Spleen (tissue), 7 donors: ENCODE results near the gene NT5C3A.

Source experiments
- CTCF ChIP-seq, 11 experiments: fragments of 200-600 bp in 7 of 11; fragments of 450-650 bp in 4 of 11; sonication (generic) in 4 of 11; IDR thresholded peaks in 8 of 11; conservative IDR thresholded peaks in 3 of 11; 1 replicate in 7 of 11; 2 replicates in 4 of 11; pipeline versions ENCODE4 v1.4.0 to v1.8.0; 2016 to 2021; ENCODE audit warnings: antibody characterized with exemption in 11 of 11, inconsistent platforms in 4 of 11, mild to moderate bottlenecking in 1 of 11
- POLR2A ChIP-seq, 3 donors: fragments of 450-650 bp; IDR thresholded peaks; one replicate each; pipeline ENCODE4 v1.5.1; 2017; ENCODE audit warnings: antibody characterized with exemption in 3 of 3, mild to moderate bottlenecking in 1 of 3
- POLR2AphosphoS5 ChIP-seq, 3 donors: sonication (generic); formaldehyde crosslinking; IDR thresholded peaks; one replicate each; pipeline ENCODE4 v1.5.1; 2017; ENCODE audit warnings: antibody characterized with exemption in 3 of 3
- donor health status: DM: no; HTN: no; CAD: no; lungs with moderate emphysema.
- donor health status: DM: no; HTN: no; CAD: no.
- donor health status: DM: no; HTN: no; CAD: no.

DNA sequence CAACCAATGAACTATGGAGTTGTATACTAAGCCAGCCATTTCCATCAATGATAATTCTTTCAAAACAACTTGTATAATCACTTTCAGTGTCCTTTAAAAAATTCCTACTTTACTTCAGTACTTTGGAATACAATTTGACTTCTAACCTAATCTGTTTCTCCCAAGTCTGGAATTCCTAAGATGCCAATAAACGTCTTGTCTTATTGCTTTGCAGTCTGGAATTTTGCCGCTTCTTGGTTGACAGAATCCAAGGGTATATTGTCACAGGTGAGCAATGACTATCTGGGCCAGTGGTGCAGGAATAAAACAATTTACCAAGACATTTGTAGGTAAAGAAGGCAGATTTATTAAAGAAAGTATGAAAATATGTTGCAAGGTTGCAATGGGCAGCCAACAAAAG is 24.8 kb upstream of the NT5C3A start:
- TF ChIP-seq CTCF (IDR thresholded peaks at IDR 0.05 in 8 of 11, conservative IDR thresholded peaks at IDR 0.05 in 3 of 11): no peak
- no peak for TF ChIP-seq POLR2A (IDR thresholded peaks at IDR 0.05)
- no peak for TF ChIP-seq POLR2AphosphoS5 (IDR thresholded peaks at IDR 0.05)
